Measurements from ENCODE around the gene NCOA7.

Gene NCOA7

DNA sequence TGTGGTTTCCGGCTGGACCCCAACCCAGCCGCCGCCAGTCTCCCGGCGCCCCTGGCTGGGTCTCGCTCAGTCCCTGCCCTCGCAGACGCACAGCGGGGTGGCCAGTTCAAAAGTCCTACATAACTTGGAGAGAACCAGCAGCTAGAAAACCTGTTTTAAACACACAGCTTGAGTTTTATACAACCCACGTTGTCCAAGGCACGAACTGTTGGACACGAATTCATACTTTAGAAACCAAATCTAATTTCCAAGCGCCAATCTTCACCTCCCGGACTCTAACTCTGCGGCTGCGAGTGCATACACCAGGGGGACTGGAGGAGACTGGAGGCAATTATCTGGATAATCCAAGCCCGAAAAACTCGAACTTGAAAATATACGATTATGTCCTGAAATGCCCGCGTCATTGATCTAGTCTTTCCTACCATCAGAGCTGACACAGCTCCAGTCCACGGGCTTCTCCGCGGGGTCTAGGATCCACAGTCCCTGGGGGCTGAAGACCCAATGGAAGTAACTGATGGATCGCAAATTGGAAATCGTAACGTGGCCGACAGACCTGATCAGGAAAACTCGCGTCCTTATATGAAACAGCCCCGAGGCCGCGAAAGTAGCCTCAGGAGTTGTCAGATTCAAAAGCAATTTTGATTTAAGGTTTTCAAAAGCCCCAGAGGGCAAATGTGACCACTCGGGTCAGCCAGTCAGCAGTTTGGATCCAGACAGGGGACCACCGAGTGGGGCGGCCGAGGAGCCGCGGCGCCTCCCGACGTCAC lies 42.2 kb upstream of the NCOA7 start:
- peak overlapping the region; percentile 59; the same call in 1 of the 2 replicates for H3K27ac ChIP-seq (ENCODE audit: low read depth, low read length)
- peak overlapping the region; percentile 87 for H3K9ac ChIP-seq (ENCODE audit: low read length)
- no peaks in the 10 kb centered on the region for H3K36me3 ChIP-seq (ENCODE audit: control insufficient read depth, insufficient read depth, low read length)
- H3K4me3 ChIP-seq (ENCODE audit: low read depth, low read length), result peak overlapping the region; percentile 67
- H3K9me3 ChIP-seq (ENCODE audit: control insufficient read depth, insufficient read depth, low read depth, low read length), result no peaks in the 10 kb centered on the region
- peaks cover 46% of the 10 kb centered on the region for H3K4me1 ChIP-seq (ENCODE audit: control insufficient read depth, insufficient read depth, low read length)
- H3K27me3 ChIP-seq (ENCODE audit: control insufficient read depth, insufficient read depth, low read length), result peaks cover 27% of the 10 kb centered on the region

DNA sequence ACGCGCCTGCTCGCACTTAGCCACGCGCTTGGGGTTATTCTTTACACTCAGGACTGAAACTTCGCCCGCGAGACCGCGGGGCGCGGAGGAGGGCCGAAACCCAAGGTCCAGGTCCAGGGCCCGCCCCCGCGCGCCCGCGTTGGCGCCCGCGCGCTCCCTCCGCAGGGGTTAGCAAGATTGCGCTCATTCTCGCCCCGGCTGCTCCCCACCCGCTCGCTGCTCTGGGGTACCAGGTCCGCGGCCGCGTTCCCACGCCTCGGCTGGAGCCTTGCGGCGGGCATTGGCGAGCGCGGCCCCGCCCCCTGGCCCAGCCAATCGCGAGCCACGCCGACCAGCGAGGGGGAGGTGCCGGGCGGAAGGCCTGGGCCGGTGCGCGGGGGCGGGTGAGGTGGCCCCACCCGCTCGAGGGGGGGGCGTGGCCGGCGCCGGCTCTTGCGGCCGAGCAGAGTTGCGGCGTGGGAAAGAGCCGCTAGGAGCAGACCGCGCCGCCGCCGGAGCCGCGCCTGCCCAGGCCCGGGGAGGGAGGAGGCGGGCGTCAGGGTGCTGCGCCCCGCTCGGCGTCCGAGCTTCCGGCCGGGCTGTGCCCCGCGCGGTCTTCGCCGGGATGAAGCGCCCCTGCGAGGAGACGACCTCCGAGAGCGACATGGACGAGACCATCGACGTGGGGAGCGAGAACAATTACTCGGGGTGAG lies 41.4 kb upstream of the NCOA7 start, which contains the start of gene HEY2:
HEY2 (plus strand) TSS at position 460 of the 692 bp plus-strand sequence; CDS start at position 605, 145 bp downstream.
- H3K9ac ChIP-seq (ENCODE audit: low read length), result peak within 1 kb of the TSS; percentile 89
- no peaks in the 10 kb centered on the region for H3K9me3 ChIP-seq (ENCODE audit: control insufficient read depth, insufficient read depth, low read depth, low read length)
- H3K27me3 ChIP-seq (ENCODE audit: control insufficient read depth, insufficient read depth, low read length), result peaks cover 27% of the 10 kb centered on the region
- H3K4me3 ChIP-seq (ENCODE audit: low read depth, low read length), result peak within 1 kb of the TSS; percentile 67
- 0 out of 2 replicates have a peak, but pooled peaks cover under 1% of the 10 kb centered on the region for H3K36me3 ChIP-seq (ENCODE audit: control insufficient read depth, insufficient read depth, low read length)
- H3K27ac ChIP-seq (ENCODE audit: low read depth, low read length), result peak within 1 kb of the TSS; percentile 59; the same call in 1 of the 2 replicates
- H3K4me1 ChIP-seq (ENCODE audit: control insufficient read depth, insufficient read depth, low read length), result peaks cover 51% of the 10 kb centered on the region

DNA sequence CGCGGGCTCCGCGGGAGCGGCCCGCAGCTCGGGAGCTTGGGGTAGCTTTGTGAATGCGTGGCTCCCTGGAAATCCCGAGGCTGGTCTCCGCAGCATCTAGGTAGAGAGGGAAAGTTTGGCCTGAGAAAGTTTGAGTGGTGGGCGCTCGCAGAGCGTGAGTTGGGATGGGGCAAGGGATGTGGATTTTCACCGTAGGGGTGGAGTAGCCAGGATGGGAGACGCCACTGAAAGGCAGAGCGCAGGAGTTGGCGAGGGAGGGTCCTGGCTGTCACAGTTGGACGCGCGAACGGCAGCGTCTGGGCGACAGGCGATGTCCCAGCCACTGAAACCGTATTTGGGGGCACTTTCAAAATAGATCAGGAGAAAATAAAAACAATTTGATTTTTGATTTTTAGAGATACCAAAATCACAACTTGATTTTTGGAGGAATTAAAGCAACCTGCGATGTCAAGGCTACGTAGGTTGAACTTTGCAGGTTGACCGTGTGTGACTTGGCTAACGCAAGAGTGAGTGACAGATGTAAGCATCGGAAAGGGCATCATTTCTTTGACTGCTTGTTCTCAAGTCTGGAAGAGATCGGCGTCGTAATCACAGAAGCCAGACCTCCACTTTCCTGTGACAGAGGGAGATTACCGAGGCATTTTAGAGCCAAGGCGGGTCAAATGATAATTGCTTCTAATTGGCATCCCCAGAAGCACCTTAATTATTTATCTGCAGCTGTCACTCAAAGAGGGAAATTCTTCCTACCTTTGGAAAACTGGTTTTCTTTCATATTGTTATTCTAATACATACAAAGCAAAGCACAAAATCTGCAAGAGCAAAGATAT lies 40.7 kb upstream of the NCOA7 start:
- H3K9me3 ChIP-seq (ENCODE audit: control insufficient read depth, insufficient read depth, low read depth, low read length), result no peaks in the 10 kb centered on the region
- peaks cover 27% of the 10 kb centered on the region for H3K27me3 ChIP-seq (ENCODE audit: control insufficient read depth, insufficient read depth, low read length)
- H3K36me3 ChIP-seq (ENCODE audit: control insufficient read depth, insufficient read depth, low read length), result peaks cover 8% of the 10 kb centered on the region
- peak overlapping the region; percentile 89 for H3K9ac ChIP-seq (ENCODE audit: low read length)
- peaks cover 55% of the 10 kb centered on the region for H3K4me1 ChIP-seq (ENCODE audit: control insufficient read depth, insufficient read depth, low read length)
- peak overlapping the region; percentile 67 for H3K4me3 ChIP-seq (ENCODE audit: low read depth, low read length)
- H3K27ac ChIP-seq (ENCODE audit: low read depth, low read length), result peak overlapping the region; percentile 41; the same call in 1 of the 2 replicates

DNA sequence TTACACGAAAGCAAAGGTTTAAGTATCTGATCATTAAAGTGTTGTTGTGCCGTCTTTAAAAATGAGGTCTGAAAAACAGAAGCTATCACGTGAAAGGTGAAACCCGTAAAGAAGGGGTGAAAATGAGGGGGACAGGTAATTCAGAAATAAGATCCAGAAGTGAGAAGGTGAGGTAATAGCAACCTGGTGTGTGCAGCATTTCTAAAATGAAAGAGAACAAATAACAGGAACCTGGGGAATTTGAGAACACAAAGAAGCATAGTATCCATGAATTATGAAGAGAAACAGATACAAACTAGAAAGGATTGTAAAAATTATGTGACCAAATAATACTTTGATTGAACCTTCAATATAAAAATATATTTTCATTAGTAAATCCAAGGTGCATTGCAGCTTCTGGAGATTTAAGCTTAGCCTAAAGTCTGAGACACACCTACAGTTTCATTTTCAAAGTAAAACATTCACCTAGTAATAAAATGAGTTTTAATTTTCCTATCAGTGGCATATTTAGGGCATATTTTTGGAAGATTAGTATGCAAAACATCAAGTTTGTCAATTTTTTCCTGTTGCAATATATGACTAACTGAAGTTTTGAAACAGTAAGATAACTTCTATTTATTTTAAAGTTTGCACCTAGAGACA lies 39.9 kb upstream of the NCOA7 start:
- peak overlapping the region; percentile 67 for H3K4me3 ChIP-seq (ENCODE audit: low read depth, low read length)
- peak overlapping the region; percentile 15; the same call in 1 of the 2 replicates for H3K27ac ChIP-seq (ENCODE audit: low read depth, low read length)
- H3K9ac ChIP-seq (ENCODE audit: low read length), result peak overlapping the region; percentile 89
- no peaks in the 10 kb centered on the region for H3K9me3 ChIP-seq (ENCODE audit: control insufficient read depth, insufficient read depth, low read depth, low read length)
- H3K4me1 ChIP-seq (ENCODE audit: control insufficient read depth, insufficient read depth, low read length), result peaks cover 53% of the 10 kb centered on the region
- peaks cover 15% of the 10 kb centered on the region for H3K36me3 ChIP-seq (ENCODE audit: control insufficient read depth, insufficient read depth, low read length)
- peaks cover 27% of the 10 kb centered on the region for H3K27me3 ChIP-seq (ENCODE audit: control insufficient read depth, insufficient read depth, low read length)

DNA sequence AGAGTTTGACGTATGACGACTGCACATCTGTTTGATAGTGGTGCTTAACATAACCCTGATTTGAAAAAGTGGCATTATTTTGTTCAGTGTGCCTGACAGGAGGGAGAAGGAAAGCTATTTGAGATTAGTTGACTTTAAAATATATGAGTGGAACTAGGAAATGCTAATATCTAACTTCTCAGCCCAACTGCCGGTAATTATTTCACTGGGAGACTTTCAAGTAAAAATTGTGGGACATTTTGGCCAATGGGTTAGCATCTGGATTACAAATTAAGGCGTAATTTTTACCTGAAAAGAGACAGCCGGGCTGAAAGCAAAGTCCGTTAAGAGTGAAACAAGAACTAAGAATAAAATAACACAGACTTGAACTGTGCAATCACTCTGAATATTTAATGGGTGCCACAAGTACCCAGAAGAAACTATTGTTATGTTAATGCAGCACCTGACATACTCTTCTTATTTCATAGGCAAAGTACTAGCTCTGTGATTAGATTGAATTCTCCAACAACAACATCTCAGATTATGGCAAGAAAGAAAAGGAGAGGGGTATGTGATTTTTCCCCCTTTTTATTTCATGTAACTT lies 39.3 kb upstream of the NCOA7 start:
- H3K27ac ChIP-seq (ENCODE audit: low read depth, low read length), result peak overlapping the region; percentile 15; the same call in 1 of the 2 replicates
- H3K9ac ChIP-seq (ENCODE audit: low read length), result peak overlapping the region; percentile 89
- H3K4me1 ChIP-seq (ENCODE audit: control insufficient read depth, insufficient read depth, low read length), result peaks cover 47% of the 10 kb centered on the region
- H3K27me3 ChIP-seq (ENCODE audit: control insufficient read depth, insufficient read depth, low read length), result peaks cover 27% of the 10 kb centered on the region
- H3K9me3 ChIP-seq (ENCODE audit: control insufficient read depth, insufficient read depth, low read depth, low read length), result no peaks in the 10 kb centered on the region
- H3K36me3 ChIP-seq (ENCODE audit: control insufficient read depth, insufficient read depth, low read length), result peaks cover 19% of the 10 kb centered on the region
- H3K4me3 ChIP-seq (ENCODE audit: low read depth, low read length), result peak overlapping the region; percentile 67

DNA sequence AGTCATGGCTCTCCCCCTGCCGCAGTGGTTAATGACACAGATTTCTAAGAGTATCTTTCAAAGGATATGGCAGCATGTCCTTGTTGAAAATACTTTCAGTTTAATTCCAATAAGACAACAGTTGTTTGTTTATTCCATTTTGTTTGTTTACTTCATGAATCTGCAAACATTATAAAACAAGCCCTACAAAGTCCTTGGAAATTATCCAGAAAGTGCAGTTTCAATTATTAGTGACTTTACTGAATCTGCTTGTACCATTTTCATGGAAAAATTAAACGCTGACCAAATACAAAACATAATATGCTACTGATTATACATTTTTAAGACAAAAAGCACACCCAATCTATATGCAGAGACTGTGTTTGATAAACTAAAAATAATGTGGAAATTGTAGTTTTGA lies 38.0 kb upstream of the NCOA7 start:
- Histone ChIP-seq H3K4me1 (ENCODE audit: control insufficient read depth, insufficient read depth, low read length) (peaks cover 47% of the 10 kb centered on the region), H3K27me3 (ENCODE audit: control insufficient read depth, insufficient read depth, low read length) (peaks cover 18% of the 10 kb centered on the region), H3K36me3 (ENCODE audit: control insufficient read depth, insufficient read depth, low read length) (peaks cover 28% of the 10 kb centered on the region), H3K27ac (ENCODE audit: low read depth, low read length) (peak overlapping the region; percentile 30; the same call in 1 of the 2 replicates), H3K9ac (ENCODE audit: low read length) (no peak overlapping the region), H3K9me3 (ENCODE audit: control insufficient read depth, insufficient read depth, low read depth, low read length) (no peaks in the 10 kb centered on the region), H3K4me3 (ENCODE audit: low read depth, low read length) (peak overlapping the region; percentile 35; the same call in 1 of the 2 replicates)

DNA sequence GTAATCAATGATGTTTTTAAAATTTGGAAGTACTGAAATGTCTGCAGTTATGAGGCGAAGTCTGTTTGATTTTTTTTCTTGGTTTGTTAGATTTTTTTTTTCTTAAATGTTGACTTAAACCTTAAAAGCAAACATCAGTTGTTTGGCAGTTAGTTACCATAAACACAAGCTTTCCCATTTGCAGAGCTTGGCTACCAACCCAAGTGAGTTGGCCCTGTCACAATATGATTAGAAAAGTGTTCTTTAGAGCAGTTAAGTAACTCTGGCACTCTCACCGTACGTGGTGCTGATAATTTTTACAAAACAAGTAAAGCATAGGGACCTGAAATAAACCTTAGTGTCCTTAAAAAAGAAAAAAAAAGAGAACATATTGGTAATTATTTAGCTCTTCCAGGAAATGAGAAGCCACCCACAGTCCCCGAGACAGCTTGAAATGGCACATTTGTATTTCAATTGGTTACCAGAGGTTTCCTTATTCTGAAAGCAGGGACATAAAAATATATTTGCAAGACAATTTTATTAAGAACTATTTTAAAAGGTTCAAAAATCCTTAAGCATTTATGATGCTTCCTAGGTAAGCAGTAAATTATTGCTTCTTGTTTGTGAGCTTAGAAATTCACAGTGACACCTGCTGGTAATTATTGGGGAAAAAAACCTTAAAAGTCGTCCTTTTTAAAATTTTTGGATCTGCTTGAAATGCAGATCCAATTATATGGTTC lies 37.4 kb upstream of the NCOA7 start:
- H3K27me3 ChIP-seq (ENCODE audit: control insufficient read depth, insufficient read depth, low read length), result peaks cover 12% of the 10 kb centered on the region
- peaks cover 33% of the 10 kb centered on the region for H3K36me3 ChIP-seq (ENCODE audit: control insufficient read depth, insufficient read depth, low read length)
- no peak overlapping the region for H3K9ac ChIP-seq (ENCODE audit: low read length)
- peaks cover 47% of the 10 kb centered on the region for H3K4me1 ChIP-seq (ENCODE audit: control insufficient read depth, insufficient read depth, low read length)
- H3K27ac ChIP-seq (ENCODE audit: low read depth, low read length), result peak overlapping the region; percentile 30; the same call in 1 of the 2 replicates
- peak overlapping the region; percentile 35; the same call in 1 of the 2 replicates for H3K4me3 ChIP-seq (ENCODE audit: low read depth, low read length)
- no peaks in the 10 kb centered on the region for H3K9me3 ChIP-seq (ENCODE audit: control insufficient read depth, insufficient read depth, low read depth, low read length)

DNA sequence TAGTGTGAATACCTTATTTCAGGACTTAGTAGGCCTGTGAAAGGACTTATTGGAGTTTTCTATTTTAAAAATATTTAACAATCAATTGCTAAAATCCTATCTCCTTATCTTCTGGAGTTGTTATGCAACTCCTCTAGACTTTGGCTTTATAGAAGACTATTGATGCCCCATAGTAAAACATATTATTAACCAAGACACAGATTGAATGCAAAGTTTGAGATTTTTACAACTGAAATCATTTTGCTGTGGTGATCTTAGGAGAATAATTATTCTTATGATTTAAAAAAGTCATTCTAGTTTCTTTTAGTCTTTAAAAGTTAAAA lies 36.9 kb upstream of the NCOA7 start:
- H3K27ac ChIP-seq (ENCODE audit: low read depth, low read length), result no peak overlapping the region
- no peak overlapping the region for H3K4me3 ChIP-seq (ENCODE audit: low read depth, low read length)
- H3K4me1 ChIP-seq (ENCODE audit: control insufficient read depth, insufficient read depth, low read length), result peaks cover 47% of the 10 kb centered on the region
- no peaks in the 10 kb centered on the region for H3K9me3 ChIP-seq (ENCODE audit: control insufficient read depth, insufficient read depth, low read depth, low read length)
- no peak overlapping the region for H3K9ac ChIP-seq (ENCODE audit: low read length)
- H3K27me3 ChIP-seq (ENCODE audit: control insufficient read depth, insufficient read depth, low read length), result peaks cover 7% of the 10 kb centered on the region
- H3K36me3 ChIP-seq (ENCODE audit: control insufficient read depth, insufficient read depth, low read length), result peaks cover 36% of the 10 kb centered on the region

DNA sequence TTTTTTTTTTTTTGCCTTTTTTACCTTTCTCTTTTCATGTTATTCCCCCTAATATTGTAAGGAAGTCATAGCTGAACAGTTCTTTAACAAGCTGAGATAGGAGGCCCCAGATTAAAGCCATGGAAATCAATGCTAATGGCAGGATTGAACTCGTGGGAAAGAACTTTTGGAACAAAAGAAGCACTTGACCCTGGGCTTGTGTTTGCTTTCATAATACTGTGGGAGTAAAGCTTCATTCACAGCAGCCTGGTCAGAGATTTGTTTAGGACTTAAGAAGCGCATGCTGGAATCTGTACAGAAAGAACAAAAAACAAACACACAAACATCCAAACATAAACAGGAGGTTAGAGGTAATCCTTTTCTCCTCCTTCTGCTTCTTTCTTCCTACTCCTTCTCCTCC lies 36.2 kb upstream of the NCOA7 start:
- Histone ChIP-seq H3K4me1 (ENCODE audit: control insufficient read depth, insufficient read depth, low read length) (peaks cover 50% of the 10 kb centered on the region), H3K27ac (ENCODE audit: low read depth, low read length) (no peak overlapping the region), H3K4me3 (ENCODE audit: low read depth, low read length) (no peak overlapping the region), H3K9me3 (ENCODE audit: control insufficient read depth, insufficient read depth, low read depth, low read length) (no peaks in the 10 kb centered on the region), H3K9ac (ENCODE audit: low read length) (no peak overlapping the region), H3K36me3 (ENCODE audit: control insufficient read depth, insufficient read depth, low read length) (peaks cover 41% of the 10 kb centered on the region), H3K27me3 (ENCODE audit: control insufficient read depth, insufficient read depth, low read length) (peaks cover 6% of the 10 kb centered on the region)
